Measurements from ENCODE around the gene CALML4.
"Not testable (repeated sequence)": the region's sequence is repeated elsewhere in the genome, so short reads cannot be mapped to it uniquely, and the experiment has no call there.

The CALML4 gene

GRCh38 chr15:68232937-68233336, 27.8 kb upstream of the CALML4 start:
- Histone ChIP-seq H3K36me3 (ENCODE audit: control insufficient read depth in 1 of 2, insufficient read depth in 2 of 2, low read length in 2 of 2) (no peaks in the 10 kb centered on the region), H3K27ac (ENCODE audit: low read depth, low read length) (no peak overlapping the region)

GRCh38 chr15:68232449-68232848, 27.3 kb upstream of the CALML4 start:
- H3K36me3 ChIP-seq (ENCODE audit: control insufficient read depth in 1 of 2, insufficient read depth in 2 of 2, low read length in 2 of 2), result no peaks in the 10 kb centered on the region
- no peak overlapping the region for H3K4me3 ChIP-seq (ENCODE audit: low read depth in 1 of 2, low read length in 2 of 2)
- no peak overlapping the region for H3K27ac ChIP-seq (ENCODE audit: low read depth, low read length)
- no peaks in the 10 kb centered on the region for H3K9me3 ChIP-seq (ENCODE audit: control insufficient read depth in 1 of 2, low read length in 2 of 2)
- H3K9ac ChIP-seq (ENCODE audit: low read depth in 1 of 2, low read length in 2 of 2), result no peak overlapping the region
- H3K27me3 ChIP-seq (ENCODE audit: control insufficient read depth in 1 of 2, insufficient read depth in 2 of 2, low read length in 2 of 2), result no peaks in the 10 kb centered on the region
- peaks cover 26 to 27% of the 10 kb centered on the region in 2 donors for H3K4me1 ChIP-seq (ENCODE audit: control insufficient read depth in 1 of 2, insufficient read depth in 2 of 2, low read length in 2 of 2)

More at GRCh38 chr15:68232937-68233336, 27.8 kb upstream of the CALML4 start:
- Histone ChIP-seq H3K4me1 (ENCODE audit: control insufficient read depth in 1 of 2, insufficient read depth in 2 of 2, low read length in 2 of 2) (peaks cover 22% of the 10 kb centered on the region in 2 donors), H3K27me3 (ENCODE audit: control insufficient read depth in 1 of 2, insufficient read depth in 2 of 2, low read length in 2 of 2) (no peaks in the 10 kb centered on the region), H3K9ac (ENCODE audit: low read depth in 1 of 2, low read length in 2 of 2) (no peak overlapping the region), H3K9me3 (ENCODE audit: control insufficient read depth in 1 of 2, low read length in 2 of 2) (no peaks in the 10 kb centered on the region), H3K4me3 (ENCODE audit: low read depth in 1 of 2, low read length in 2 of 2) (no peak overlapping the region)

- H3K4me1 ChIP-seq (ENCODE audit: control insufficient read depth in 1 of 2, insufficient read depth in 2 of 2, low read length in 2 of 2), result peaks cover 29% of the 10 kb centered on the region in 2 donors
- no peak overlapping the region for H3K4me3 ChIP-seq (ENCODE audit: low read depth in 1 of 2, low read length in 2 of 2)
- no peaks in the 10 kb centered on the region for H3K36me3 ChIP-seq (ENCODE audit: control insufficient read depth in 1 of 2, insufficient read depth in 2 of 2, low read length in 2 of 2)
- no peaks in the 10 kb centered on the region for H3K27me3 ChIP-seq (ENCODE audit: control insufficient read depth in 1 of 2, insufficient read depth in 2 of 2, low read length in 2 of 2)
- no peak overlapping the region for H3K27ac ChIP-seq (ENCODE audit: low read depth, low read length)
- no peak overlapping the region for H3K9ac ChIP-seq (ENCODE audit: low read depth in 1 of 2, low read length in 2 of 2)
- no peaks in the 10 kb centered on the region for H3K9me3 ChIP-seq (ENCODE audit: control insufficient read depth in 1 of 2, low read length in 2 of 2)
Measured at GRCh38 chr15:68231102-68231818, 26.1 kb upstream of the CALML4 start.

GRCh38 chr15:68230157-68231100, 25.3 kb upstream of the CALML4 start:
- H3K27me3 ChIP-seq (ENCODE audit: control insufficient read depth in 1 of 2, insufficient read depth in 2 of 2, low read length in 2 of 2), result no peaks in the 10 kb centered on the region
- H3K36me3 ChIP-seq (ENCODE audit: control insufficient read depth in 1 of 2, insufficient read depth in 2 of 2, low read length in 2 of 2), result no peaks in the 10 kb centered on the region
- H3K9me3 ChIP-seq (ENCODE audit: control insufficient read depth in 1 of 2, low read length in 2 of 2), result no peaks in the 10 kb centered on the region
- peak overlapping the region; percentile 59 to 79 for H3K9ac ChIP-seq (ENCODE audit: low read depth in 1 of 2, low read length in 2 of 2)
- peaks cover 29% of the 10 kb centered on the region in 2 donors for H3K4me1 ChIP-seq (ENCODE audit: control insufficient read depth in 1 of 2, insufficient read depth in 2 of 2, low read length in 2 of 2)
- peak overlapping the region; percentile 83 to 87 for H3K4me3 ChIP-seq (ENCODE audit: low read depth in 1 of 2, low read length in 2 of 2)
- H3K27ac ChIP-seq (ENCODE audit: low read depth, low read length), result no peak overlapping the region

GRCh38 chr15:68229386-68230156, 24.4 kb upstream of the CALML4 start, which contains the start of gene CLN6:
TSS of gene CLN6 (minus strand) at chr15:68229728. CDS start at chr15:68229584, 144 bp downstream.
- H3K4me1 ChIP-seq (ENCODE audit: control insufficient read depth in 1 of 2, insufficient read depth in 2 of 2, low read length in 2 of 2), result peaks cover 29 to 33% of the 10 kb centered on the region in 2 donors
- peak within 1 kb of the TSS; percentile 83 to 87 for H3K4me3 ChIP-seq (ENCODE audit: low read depth in 1 of 2, low read length in 2 of 2)
- H3K9ac ChIP-seq (ENCODE audit: low read depth in 1 of 2, low read length in 2 of 2), result peak within 1 kb of the TSS; percentile 61 to 79
- H3K9me3 ChIP-seq (ENCODE audit: control insufficient read depth in 1 of 2, low read length in 2 of 2), result no peaks in the 10 kb centered on the region
- no peaks in the 10 kb centered on the region for H3K27me3 ChIP-seq (ENCODE audit: control insufficient read depth in 1 of 2, insufficient read depth in 2 of 2, low read length in 2 of 2)
- H3K27ac ChIP-seq (ENCODE audit: low read depth, low read length), result peak within 1 kb of the TSS; percentile 82
- no peaks in the 10 kb centered on the region for H3K36me3 ChIP-seq (ENCODE audit: control insufficient read depth in 1 of 2, insufficient read depth in 2 of 2, low read length in 2 of 2)

GRCh38 chr15:68228971-68229385, 23.8 kb upstream of the CALML4 start:
- H3K9ac ChIP-seq (ENCODE audit: low read depth in 1 of 2, low read length in 2 of 2), result peak overlapping the region; percentile 61 to 68
- H3K36me3 ChIP-seq (ENCODE audit: control insufficient read depth in 1 of 2, insufficient read depth in 2 of 2, low read length in 2 of 2), result no peaks in the 10 kb centered on the region
- H3K9me3 ChIP-seq (ENCODE audit: control insufficient read depth in 1 of 2, low read length in 2 of 2), result no peaks in the 10 kb centered on the region
- H3K4me3 ChIP-seq (ENCODE audit: low read depth in 1 of 2, low read length in 2 of 2), result peak overlapping the region; percentile 83 to 87
- H3K27me3 ChIP-seq (ENCODE audit: control insufficient read depth in 1 of 2, insufficient read depth in 2 of 2, low read length in 2 of 2), result no peaks in the 10 kb centered on the region
- peaks cover 27 to 33% of the 10 kb centered on the region in 2 donors for H3K4me1 ChIP-seq (ENCODE audit: control insufficient read depth in 1 of 2, insufficient read depth in 2 of 2, low read length in 2 of 2)
- no peak overlapping the region for H3K27ac ChIP-seq (ENCODE audit: low read depth, low read length)

GRCh38 chr15:68228143-68228970, 23.2 kb upstream of the CALML4 start:
- no peaks in the 10 kb centered on the region for H3K36me3 ChIP-seq (ENCODE audit: control insufficient read depth in 1 of 2, insufficient read depth in 2 of 2, low read length in 2 of 2)
- no peak overlapping the region for H3K27ac ChIP-seq (ENCODE audit: low read depth, low read length)
- peaks cover 21 to 33% of the 10 kb centered on the region in 2 donors for H3K4me1 ChIP-seq (ENCODE audit: control insufficient read depth in 1 of 2, insufficient read depth in 2 of 2, low read length in 2 of 2)
- no peaks in the 10 kb centered on the region for H3K27me3 ChIP-seq (ENCODE audit: control insufficient read depth in 1 of 2, insufficient read depth in 2 of 2, low read length in 2 of 2)
- peak overlapping the region; percentile 61 to 68 for H3K9ac ChIP-seq (ENCODE audit: low read depth in 1 of 2, low read length in 2 of 2)
- peak overlapping the region; percentile 83 to 87 for H3K4me3 ChIP-seq (ENCODE audit: low read depth in 1 of 2, low read length in 2 of 2)
- H3K9me3 ChIP-seq (ENCODE audit: control insufficient read depth in 1 of 2, low read length in 2 of 2), result no peaks in the 10 kb centered on the region

- Histone ChIP-seq H3K4me3 (ENCODE audit: low read depth in 1 of 2, low read length in 2 of 2) (peak overlapping the region; percentile 83 to 87), H3K9ac (ENCODE audit: low read depth in 1 of 2, low read length in 2 of 2) (peak overlapping the region; percentile 61 to 68), H3K9me3 (ENCODE audit: control insufficient read depth in 1 of 2, low read length in 2 of 2) (no peaks in the 10 kb centered on the region), H3K27me3 (ENCODE audit: control insufficient read depth in 1 of 2, insufficient read depth in 2 of 2, low read length in 2 of 2) (no peaks in the 10 kb centered on the region), H3K4me1 (ENCODE audit: control insufficient read depth in 1 of 2, insufficient read depth in 2 of 2, low read length in 2 of 2) (peaks cover 20 to 33% of the 10 kb centered on the region in 2 donors), H3K36me3 (ENCODE audit: control insufficient read depth in 1 of 2, insufficient read depth in 2 of 2, low read length in 2 of 2) (no peaks in the 10 kb centered on the region), H3K27ac (ENCODE audit: low read depth, low read length) (no peak overlapping the region)
Measured at GRCh38 chr15:68227643-68228142, 22.6 kb upstream of the CALML4 start.

GRCh38 chr15:68225442-68225841, 20.3 kb upstream of the CALML4 start:
- H3K4me3 ChIP-seq (ENCODE audit: low read depth in 1 of 2, low read length in 2 of 2), result not testable (repeated sequence)

More at GRCh38 chr15:68225442-68225841, 20.3 kb upstream of the CALML4 start:
- peaks cover 20 to 30% of the 10 kb centered on the region in 2 donors for H3K4me1 ChIP-seq (ENCODE audit: control insufficient read depth in 1 of 2, insufficient read depth in 2 of 2, low read length in 2 of 2)
- H3K27me3 ChIP-seq (ENCODE audit: control insufficient read depth in 1 of 2, insufficient read depth in 2 of 2, low read length in 2 of 2); H3K27ac ChIP-seq (ENCODE audit: low read depth, low read length); H3K9me3 ChIP-seq (ENCODE audit: control insufficient read depth in 1 of 2, low read length in 2 of 2); H3K36me3 ChIP-seq (ENCODE audit: control insufficient read depth in 1 of 2, insufficient read depth in 2 of 2, low read length in 2 of 2); H3K9ac ChIP-seq (ENCODE audit: low read depth in 1 of 2, low read length in 2 of 2): not testable (repeated sequence)

Measured in duodenal mucosa (tissue), 2 donors.